ENCODE results near the gene CMKLR1.

- TF ChIP-seq CTCF (IDR thresholded peaks at IDR 0.05; ENCODE audit: extremely low read depth in 1 of 2, insufficient read depth in 1 of 2, low read depth in 1 of 2, low read length in 2 of 2) = no peak
- TF ChIP-seq EZH2 (IDR thresholded peaks at IDR 0.05; ENCODE audit: borderline replicate concordance, low read depth, low read length, severe bottlenecking) = no peak
- no peak for TF ChIP-seq MYC (IDR thresholded peaks at IDR 0.05; ENCODE audit: low read depth, low read length)
Observed at GRCh38 chr12:108369736-108370396, 30.8 kb upstream of the CMKLR1 start.
